Adipocyte (in vitro differentiated cells): ENCODE results near the gene THAP12.
"Not testable (repeated sequence)": the region's sequence is repeated elsewhere in the genome, so short reads cannot be mapped to it uniquely, and the experiment has no call there.

Source experiments
- DNase-seq: peaks from one replicate; pipeline ENCODE4 v3.0.0-alpha.2; 2015; ENCODE audit warnings: low read depth
- H3K27me3 ChIP-seq: replicated peaks from 2 replicates; pipeline ENCODE4 v1.7.0; 2013; ENCODE audit warnings: mild to moderate bottlenecking, low read length, moderate library complexity; ENCODE audit not compliant: control insufficient read depth, insufficient read depth
- H3K36me3 ChIP-seq: 2 replicates; pipeline ENCODE4 v1.7.0; 2013; ENCODE audit warnings: low read length, mild to moderate bottlenecking, moderate library complexity; ENCODE audit not compliant: control insufficient read depth, insufficient read depth, severe bottlenecking
- H3K4me1 ChIP-seq: 2 replicates; pipeline ENCODE4 v1.7.0; 2013; ENCODE audit warnings: mild to moderate bottlenecking, low read length, moderate library complexity; ENCODE audit not compliant: control insufficient read depth, insufficient read depth
- H3K4me3 ChIP-seq: 2 replicates; pipeline ENCODE4 v1.7.0; 2013; ENCODE audit warnings: mild to moderate bottlenecking, low read length, moderate library complexity
- H3K9ac ChIP-seq: 2 replicates; pipeline ENCODE4 v1.7.0; 2013; ENCODE audit warnings: mild to moderate bottlenecking, low read length, moderate library complexity
- H3K9me3 ChIP-seq: 2 replicates; pipeline ENCODE4 v1.7.0; 2013; ENCODE audit warnings: mild to moderate bottlenecking, low read length, moderate library complexity; ENCODE audit not compliant: control insufficient read depth

Gene THAP12, protein sequence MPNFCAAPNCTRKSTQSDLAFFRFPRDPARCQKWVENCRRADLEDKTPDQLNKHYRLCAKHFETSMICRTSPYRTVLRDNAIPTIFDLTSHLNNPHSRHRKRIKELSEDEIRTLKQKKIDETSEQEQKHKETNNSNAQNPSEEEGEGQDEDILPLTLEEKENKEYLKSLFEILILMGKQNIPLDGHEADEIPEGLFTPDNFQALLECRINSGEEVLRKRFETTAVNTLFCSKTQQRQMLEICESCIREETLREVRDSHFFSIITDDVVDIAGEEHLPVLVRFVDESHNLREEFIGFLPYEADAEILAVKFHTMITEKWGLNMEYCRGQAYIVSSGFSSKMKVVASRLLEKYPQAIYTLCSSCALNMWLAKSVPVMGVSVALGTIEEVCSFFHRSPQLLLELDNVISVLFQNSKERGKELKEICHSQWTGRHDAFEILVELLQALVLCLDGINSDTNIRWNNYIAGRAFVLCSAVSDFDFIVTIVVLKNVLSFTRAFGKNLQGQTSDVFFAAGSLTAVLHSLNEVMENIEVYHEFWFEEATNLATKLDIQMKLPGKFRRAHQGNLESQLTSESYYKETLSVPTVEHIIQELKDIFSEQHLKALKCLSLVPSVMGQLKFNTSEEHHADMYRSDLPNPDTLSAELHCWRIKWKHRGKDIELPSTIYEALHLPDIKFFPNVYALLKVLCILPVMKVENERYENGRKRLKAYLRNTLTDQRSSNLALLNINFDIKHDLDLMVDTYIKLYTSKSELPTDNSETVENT

DNA sequence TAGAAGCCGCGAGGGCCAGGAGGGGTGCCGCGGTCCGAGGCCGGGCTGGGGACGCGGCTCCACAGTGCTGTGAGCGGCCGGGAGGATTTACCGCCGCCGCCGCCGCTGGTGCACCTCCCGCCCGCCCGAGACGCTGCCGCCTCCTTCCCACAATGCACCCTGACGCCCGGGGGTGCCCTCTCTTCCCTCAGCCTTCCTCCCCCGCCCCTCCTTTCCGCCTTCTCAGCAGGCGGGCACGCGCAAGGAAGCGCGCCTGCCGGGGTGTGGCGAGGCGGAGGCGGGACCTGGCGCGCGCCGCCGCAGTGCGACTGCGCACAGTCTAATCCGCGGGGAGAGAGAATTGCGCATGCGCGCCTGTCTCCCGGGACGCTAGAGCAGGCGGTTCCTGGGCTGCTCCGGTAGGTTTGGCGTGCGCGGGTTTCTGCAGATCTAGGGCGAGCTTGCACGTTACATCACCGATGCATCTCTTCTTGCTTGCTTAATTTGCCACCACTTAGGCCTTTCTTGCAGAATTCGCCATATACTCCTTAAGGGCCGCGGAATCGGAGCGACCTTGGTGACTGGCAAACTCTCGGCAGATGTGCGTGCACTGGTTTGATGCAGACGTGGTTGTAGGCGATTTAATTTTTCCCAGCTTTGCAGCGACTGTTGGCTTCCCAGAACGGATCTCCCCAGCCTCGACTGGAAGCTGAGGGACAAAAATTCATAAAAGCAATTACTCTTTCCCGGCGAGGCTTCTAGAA lies at the start of gene THAP12, which contains the start of gene GVQW3:
THAP12 (minus strand) TSS at position 156 of the 743 bp plus-strand sequence. CDS start 296 bp downstream, outside the sequence.
GVQW3 (plus strand) TSS at position 347 of the 743 bp plus-strand sequence. CDS start 506 bp downstream, outside the sequence.
- Histone ChIP-seq H3K9ac (peak within 1 kb of the TSS; percentile 88), H3K36me3 (no peaks in the 10 kb centered on the region), H3K9me3 (no peaks in the 10 kb centered on the region), H3K4me3 (peak within 1 kb of the TSS; percentile 91), H3K4me1 (peaks cover 20% of the 10 kb centered on the region), H3K27me3 (no peaks in the 10 kb centered on the region)
- peak; percentile 99 for DNase-seq

- Histone ChIP-seq H3K9me3 (no peaks in the 10 kb centered on the region), H3K36me3 (no peaks in the 10 kb centered on the region), H3K4me3 (no peak overlapping the region), H3K4me1 (no peaks in the 10 kb centered on the region), H3K9ac (no peak overlapping the region), H3K27me3 (no peaks in the 10 kb centered on the region)
- DNase-seq: no peak
These were observed 45.7 kb upstream of the THAP12 start for GRCh38 chr11:76426660-76427059.

DNA sequence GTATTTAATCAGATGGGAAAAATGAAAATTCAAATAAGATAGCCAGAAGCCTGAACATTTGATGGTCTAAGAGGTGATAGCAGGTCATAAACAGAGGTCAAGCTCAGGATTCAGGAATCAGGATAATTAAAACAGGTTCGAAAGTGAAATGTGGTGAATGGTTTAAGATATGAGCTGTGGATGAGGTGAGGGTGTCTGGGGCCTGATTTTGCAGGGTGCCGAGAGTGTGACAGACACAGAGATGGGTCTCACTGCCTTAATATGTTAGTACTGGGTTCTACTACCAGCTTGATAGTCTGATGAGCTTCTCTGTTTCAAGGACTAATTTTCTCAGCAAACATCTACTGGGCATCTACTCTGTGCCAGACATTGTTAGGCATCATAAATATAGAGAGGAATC lies 44.0 kb upstream of the THAP12 start:
- Histone ChIP-seq H3K4me1 (no peaks in the 10 kb centered on the region), H3K4me3 (no peak overlapping the region), H3K9ac (no peak overlapping the region), H3K27me3 (no peaks in the 10 kb centered on the region), H3K9me3 (no peaks in the 10 kb centered on the region), H3K36me3 (no peaks in the 10 kb centered on the region)
- no peak for DNase-seq

- Histone ChIP-seq H3K4me1 (no peaks in the 10 kb centered on the region), H3K4me3 (no peak overlapping the region), H3K9me3 (no peaks in the 10 kb centered on the region), H3K9ac (no peak overlapping the region), H3K27me3 (no peaks in the 10 kb centered on the region), H3K36me3 (no peaks in the 10 kb centered on the region)
- no peak for DNase-seq
These were observed 43.4 kb upstream of the THAP12 start for GRCh38 chr11:76424379-76424778.

DNA sequence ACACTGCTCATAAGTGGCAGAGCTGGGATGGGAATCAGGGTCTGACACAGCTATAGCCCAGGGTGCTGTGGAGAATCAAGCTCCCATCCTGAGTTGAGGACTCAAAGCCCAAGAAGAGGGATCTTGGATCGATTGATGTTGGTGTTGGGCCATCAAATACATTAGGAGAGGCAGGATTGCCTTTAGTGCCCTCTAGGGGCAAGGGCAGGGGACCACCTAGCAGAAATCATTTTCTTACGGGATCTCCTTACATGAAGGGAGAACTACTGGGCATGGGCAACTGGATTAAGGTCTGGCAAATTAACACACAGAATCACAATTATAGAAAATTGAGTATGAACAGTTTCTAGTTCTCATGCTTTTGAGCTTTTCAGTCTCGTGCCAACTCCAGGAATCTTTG lies 39.0 kb upstream of the THAP12 start:
- H3K4me1 ChIP-seq: no peaks in the 10 kb centered on the region
- no peaks in the 10 kb centered on the region for H3K27me3 ChIP-seq
- H3K4me3 ChIP-seq: no peak overlapping the region

GRCh38 chr11:76415073-76415472 lies 34.1 kb upstream of the THAP12 start:
- Histone ChIP-seq H3K9ac (no peak overlapping the region), H3K27me3 (no peaks in the 10 kb centered on the region), H3K4me3 (no peak overlapping the region), H3K9me3 (no peaks in the 10 kb centered on the region), H3K36me3 (no peaks in the 10 kb centered on the region), H3K4me1 (no peaks in the 10 kb centered on the region)
- no peak for DNase-seq

More for the DNA sequence above, 39.0 kb upstream of the THAP12 start:
- H3K9ac ChIP-seq: no peak overlapping the region
- no peaks in the 10 kb centered on the region for H3K9me3 ChIP-seq
- DNase-seq: no peak
- H3K36me3 ChIP-seq: no peaks in the 10 kb centered on the region

- no peaks in the 10 kb centered on the region for H3K36me3 ChIP-seq
- H3K9ac ChIP-seq: no peak overlapping the region
- H3K4me3 ChIP-seq: peak overlapping the region; percentile 7
- no peaks in the 10 kb centered on the region for H3K27me3 ChIP-seq
- no peaks in the 10 kb centered on the region for H3K4me1 ChIP-seq
- DNase-seq: no peak
- no peaks in the 10 kb centered on the region for H3K9me3 ChIP-seq
These were observed 30.0 kb upstream of the THAP12 start for GRCh38 chr11:76410851-76411357.

- H3K9me3 ChIP-seq: no peaks in the 10 kb centered on the region
- no peaks in the 10 kb centered on the region for H3K4me1 ChIP-seq
- no peaks in the 10 kb centered on the region for H3K36me3 ChIP-seq
- no peak overlapping the region for H3K9ac ChIP-seq
- no peak overlapping the region for H3K4me3 ChIP-seq
- no peaks in the 10 kb centered on the region for H3K27me3 ChIP-seq
- no peak for DNase-seq
These were observed 27.4 kb upstream of the THAP12 start for GRCh38 chr11:76408171-76408965.

DNA sequence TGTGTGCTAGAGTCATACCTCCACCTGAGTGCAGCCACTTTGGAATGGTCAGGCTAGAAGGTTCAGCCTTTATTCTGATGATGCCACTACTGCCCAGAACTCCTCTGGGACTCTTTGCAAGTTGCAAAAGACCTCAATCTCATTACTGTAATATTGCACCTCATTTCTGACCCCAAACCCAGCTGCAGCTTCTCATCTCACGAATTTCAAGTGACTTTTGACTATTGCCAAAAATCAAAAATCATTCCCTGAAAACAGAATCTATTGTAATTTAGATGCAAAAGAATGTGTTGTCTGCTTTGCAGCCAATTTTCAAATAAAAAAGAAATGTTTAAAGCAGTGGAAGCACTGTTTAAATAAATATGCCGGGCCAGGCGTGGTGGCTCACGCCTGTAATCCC lies 25.4 kb upstream of the THAP12 start:
- Histone ChIP-seq H3K9me3 (no peaks in the 10 kb centered on the region), H3K4me1 (no peaks in the 10 kb centered on the region), H3K9ac (no peak overlapping the region), H3K36me3 (no peaks in the 10 kb centered on the region), H3K4me3 (no peak overlapping the region), H3K27me3 (no peaks in the 10 kb centered on the region)
- DNase-seq: no peak

- not testable (repeated sequence) for DNase-seq, H3K9me3 ChIP-seq, H3K9ac ChIP-seq, H3K4me3 ChIP-seq, H3K36me3 ChIP-seq, H3K4me1 ChIP-seq, H3K27me3 ChIP-seq
These were observed 20.6 kb upstream of the THAP12 start for GRCh38 chr11:76401484-76401883.
